ENCODE results near the gene TSEN54. TPM values are rescaled to one million over a fixed set of nuclear protein-coding genes. Genes with fewer than 3 reads are reported as not detected.

Gene TSEN54
- total RNA-seq, 4 donors from 2014 or later = 15.8 to 26.5 (median 17.1) TPM

DNA sequence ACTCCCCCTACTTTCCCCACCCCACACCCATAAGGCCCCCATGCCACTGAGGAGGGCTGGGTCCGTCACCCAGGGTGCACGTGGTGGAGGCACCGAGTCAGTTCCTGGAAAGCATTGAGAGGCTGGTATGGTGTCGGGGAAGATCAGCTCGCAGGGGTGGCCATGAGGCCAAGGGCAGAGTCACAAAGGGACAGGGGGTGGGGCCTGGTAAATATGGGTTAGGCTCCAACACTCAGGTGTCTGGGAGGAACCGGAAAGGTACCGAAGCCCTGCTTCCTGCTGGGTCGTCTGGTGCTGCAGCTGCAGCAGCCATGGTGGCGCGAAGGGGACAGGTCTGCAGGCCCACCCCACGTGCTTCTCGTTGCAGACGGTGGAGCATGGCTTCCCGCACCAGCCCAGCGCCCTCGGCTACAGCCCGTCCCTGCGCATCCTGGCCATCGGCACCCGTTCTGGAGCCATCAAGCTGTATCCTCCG is 39.4 kb downstream of the TSEN54 start:
- WGBS, 2 donors (ENCODE audit: low coverage in 1 of 2) = 94% methylated on average over 10 of the region's 21 CpGs; no CpG with 5 or more reads in 1 of the 2 donors
- H3K36me3 ChIP-seq = no peaks in the 10 kb centered on the region
- no peak overlapping the region for H3K27ac ChIP-seq
- H3K4me3 ChIP-seq = no peak overlapping the region
- no peak for TF ChIP-seq POLR2A (IDR thresholded peaks at IDR 0.05)
- TF ChIP-seq EP300 (IDR thresholded peaks at IDR 0.05) = no peak
- no peak for TF ChIP-seq POLR2AphosphoS5 (IDR thresholded peaks at IDR 0.05)
- TF ChIP-seq CTCF (IDR thresholded peaks at IDR 0.05) = no peak
- ATAC-seq = no peak
- H3K27me3 ChIP-seq = no peaks in the 10 kb centered on the region
- H3K9me3 ChIP-seq = no peaks in the 10 kb centered on the region
- H3K4me1 ChIP-seq = peaks cover 0 to 12% (median 0%) of the 10 kb centered on the region in 3 donors

DNA sequence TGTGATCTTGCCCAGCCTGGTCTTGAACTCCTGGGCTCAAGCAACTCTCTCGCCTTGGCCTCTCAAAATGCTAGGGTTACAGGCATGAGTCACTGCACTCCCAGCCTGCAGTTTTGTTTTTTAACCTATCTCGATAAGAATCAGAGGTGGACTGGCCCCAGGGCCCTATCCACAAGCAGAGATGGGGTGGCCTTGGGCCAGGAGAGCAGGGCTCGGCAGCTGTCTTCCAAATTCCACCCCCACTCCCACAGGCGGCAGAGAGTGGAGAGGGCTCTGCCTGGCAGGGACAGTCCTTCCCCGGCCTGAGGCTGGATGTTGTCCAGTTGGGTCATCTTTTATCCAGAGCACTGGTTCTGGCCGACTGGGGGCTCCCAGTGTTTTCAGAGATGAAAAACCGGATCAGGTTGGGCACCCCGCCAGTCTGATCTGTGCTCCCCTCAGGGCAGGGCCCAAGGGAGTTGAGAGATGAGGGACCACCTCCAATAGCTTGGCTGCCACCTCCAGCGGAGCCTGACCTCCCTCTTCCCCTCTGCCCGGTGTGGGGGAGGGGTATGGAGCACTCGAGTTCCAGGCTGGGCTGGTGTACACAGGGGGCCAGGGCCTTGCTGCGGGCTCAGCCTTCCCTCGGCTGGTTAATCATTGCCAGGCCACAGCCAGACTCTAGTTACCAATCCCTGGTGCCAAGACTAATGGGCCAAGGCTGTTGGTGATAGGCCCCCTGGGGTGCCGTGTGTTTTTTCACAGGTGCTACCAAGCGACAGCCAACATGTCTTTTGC is 40.9 kb downstream of the TSEN54 start:
- Histone ChIP-seq H3K9me3 (no peaks in the 10 kb centered on the region), H3K27ac (no peak overlapping the region), H3K36me3 (no peaks in the 10 kb centered on the region), H3K4me3 (no peak overlapping the region), H3K4me1 (peaks cover 0 to 12% (median 0%) of the 10 kb centered on the region in 3 donors), H3K27me3 (no peaks in the 10 kb centered on the region)
- ATAC-seq = no peak
- WGBS, 2 donors (ENCODE audit: low coverage in 1 of 2) = 50 to 56% methylated on average over 1 to 8 of the region's 15 CpGs
- TF ChIP-seq CTCF (IDR thresholded peaks at IDR 0.05) = no peak
- no peak for TF ChIP-seq POLR2A (IDR thresholded peaks at IDR 0.05)
- TF ChIP-seq EP300 (IDR thresholded peaks at IDR 0.05) = no peak
- TF ChIP-seq POLR2AphosphoS5 (IDR thresholded peaks at IDR 0.05) = no peak

DNA sequence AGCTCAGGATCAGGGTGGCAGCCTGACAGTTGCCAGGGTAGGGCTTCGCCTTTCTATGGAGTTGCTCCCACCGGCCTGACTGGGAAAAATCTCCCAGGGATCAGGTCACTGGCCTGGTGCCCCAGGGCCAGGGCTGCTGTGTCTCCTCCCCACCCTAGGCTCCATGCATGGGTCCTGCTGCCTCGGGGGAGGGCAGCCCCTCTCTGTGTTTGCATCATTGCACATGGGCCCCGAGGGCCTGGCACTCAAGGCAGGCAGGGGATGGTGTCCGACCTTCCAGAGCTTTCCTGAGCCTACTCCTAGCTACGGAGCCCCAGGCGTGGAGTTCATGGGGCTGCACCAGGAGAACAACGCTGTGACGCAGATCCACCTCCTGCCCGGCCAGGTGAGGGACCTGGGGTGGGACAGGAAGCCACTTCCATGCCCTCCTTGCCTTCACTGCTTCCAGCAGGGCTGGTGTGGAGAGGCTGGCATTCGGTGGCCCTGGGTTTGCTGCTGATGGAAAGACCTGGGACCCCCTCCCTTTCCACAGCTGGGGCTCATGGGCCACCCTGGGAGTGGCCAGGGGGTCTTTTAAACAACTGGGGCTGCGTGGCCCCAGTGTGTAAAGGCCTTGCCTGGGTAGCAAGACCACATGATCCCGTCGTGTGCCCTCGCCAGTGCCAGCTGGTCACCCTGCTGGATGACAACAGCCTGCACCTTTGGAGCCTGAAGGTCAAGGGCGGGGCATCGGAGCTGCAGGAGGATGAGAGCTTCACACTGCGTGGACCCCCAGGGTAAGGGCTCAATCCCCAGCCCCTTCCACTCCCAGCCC is 41.7 kb downstream of the TSEN54 start:
- H3K27ac ChIP-seq = no peak overlapping the region
- H3K4me1 ChIP-seq = peaks cover 0 to 8% (median 0%) of the 10 kb centered on the region in 3 donors
- H3K4me3 ChIP-seq = no peak overlapping the region
- H3K27me3 ChIP-seq = no peaks in the 10 kb centered on the region
- WGBS, 2 donors (ENCODE audit: low coverage in 1 of 2) = 89% methylated on average over 3 of the region's 18 CpGs; no CpG with 5 or more reads in 1 of the 2 donors
- ATAC-seq = no peak
- TF ChIP-seq CTCF (IDR thresholded peaks at IDR 0.05) (no peak), POLR2AphosphoS5 (IDR thresholded peaks at IDR 0.05) (no peak), EP300 (IDR thresholded peaks at IDR 0.05) (no peak), POLR2A (IDR thresholded peaks at IDR 0.05) (no peak)
- H3K36me3 ChIP-seq = peaks cover 0 to 5% of the 10 kb centered on the region in 2 donors
- H3K9me3 ChIP-seq = no peaks in the 10 kb centered on the region

GRCh38 chr17:75558666-75559530 is 42.6 kb downstream of the TSEN54 start:
- H3K9me3 ChIP-seq = no peaks in the 10 kb centered on the region
- H3K4me3 ChIP-seq = no peak overlapping the region
- no peaks in the 10 kb centered on the region for H3K27me3 ChIP-seq
- no peak for TF ChIP-seq POLR2AphosphoS5 (IDR thresholded peaks at IDR 0.05)
- no peak for TF ChIP-seq CTCF (IDR thresholded peaks at IDR 0.05)
- TF ChIP-seq POLR2A (IDR thresholded peaks at IDR 0.05) = no peak
- no peak for TF ChIP-seq EP300 (IDR thresholded peaks at IDR 0.05)
- peaks cover 0 to 6% (median 0%) of the 10 kb centered on the region in 3 donors for H3K4me1 ChIP-seq
- WGBS, 2 donors (ENCODE audit: low coverage in 1 of 2) = 60 to 92% methylated on average over 1 to 9 of the region's 38 CpGs
- no peak overlapping the region for H3K27ac ChIP-seq
- H3K36me3 ChIP-seq = peaks cover 0 to 13% of the 10 kb centered on the region in 2 donors
- ATAC-seq = no peak
